Uterus (tissue), 2 donors: ENCODE results near the gene ANKRD12.

Experiments used
- POLR2A ChIP-seq, 2 donors: fragments of 450-650 bp; IDR thresholded peaks; one replicate each; pipeline ENCODE4 v1.6.1; 2016; ENCODE audit warnings: antibody characterized with exemption in 2 of 2, mild to moderate bottlenecking in 1 of 2, moderate library complexity in 1 of 2
- TF ChIP-seq, protein P1 (sequence below), 4 experiments: fragments of 200-600 bp in 2 of 4; fragments of 450-650 bp in 2 of 4; sonication (generic) in 2 of 4; IDR thresholded peaks; one replicate each; pipeline ENCODE4 v1.5.1; 2016 to 2019; ENCODE audit warnings: antibody characterized with exemption in 4 of 4, mild to moderate bottlenecking in 2 of 4, moderate library complexity in 1 of 4

- TF ChIP-seq, protein P1, sequence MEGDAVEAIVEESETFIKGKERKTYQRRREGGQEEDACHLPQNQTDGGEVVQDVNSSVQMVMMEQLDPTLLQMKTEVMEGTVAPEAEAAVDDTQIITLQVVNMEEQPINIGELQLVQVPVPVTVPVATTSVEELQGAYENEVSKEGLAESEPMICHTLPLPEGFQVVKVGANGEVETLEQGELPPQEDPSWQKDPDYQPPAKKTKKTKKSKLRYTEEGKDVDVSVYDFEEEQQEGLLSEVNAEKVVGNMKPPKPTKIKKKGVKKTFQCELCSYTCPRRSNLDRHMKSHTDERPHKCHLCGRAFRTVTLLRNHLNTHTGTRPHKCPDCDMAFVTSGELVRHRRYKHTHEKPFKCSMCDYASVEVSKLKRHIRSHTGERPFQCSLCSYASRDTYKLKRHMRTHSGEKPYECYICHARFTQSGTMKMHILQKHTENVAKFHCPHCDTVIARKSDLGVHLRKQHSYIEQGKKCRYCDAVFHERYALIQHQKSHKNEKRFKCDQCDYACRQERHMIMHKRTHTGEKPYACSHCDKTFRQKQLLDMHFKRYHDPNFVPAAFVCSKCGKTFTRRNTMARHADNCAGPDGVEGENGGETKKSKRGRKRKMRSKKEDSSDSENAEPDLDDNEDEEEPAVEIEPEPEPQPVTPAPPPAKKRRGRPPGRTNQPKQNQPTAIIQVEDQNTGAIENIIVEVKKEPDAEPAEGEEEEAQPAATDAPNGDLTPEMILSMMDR (IDR thresholded peaks at IDR 0.05) = no peak
- TF ChIP-seq POLR2A (IDR thresholded peaks at IDR 0.05) = no peak
These were observed 29.6 kb upstream of the ANKRD12 start for GRCh38 chr18:9106800-9107584.
